K562 (cell line): Measurements from ENCODE around the gene CAV1. TPM values are rescaled to one million over a fixed set of nuclear protein-coding genes. Genes with fewer than 3 reads are reported as not detected.

Experiments
- ARNT ChIP-seq, 2 experiments: fragments of 450-650 bp; IDR thresholded peaks; 2 replicates each; pipeline ENCODE4 v1.6.1; 2016; ENCODE audit warnings: mild to moderate bottlenecking in 1 of 2
- CEBPG ChIP-seq, 3 experiments: fragments of 200-800 bp in 1 of 3; sonication (Bioruptor generic) in 1 of 3; sonication (generic) in 1 of 3; formaldehyde crosslinking in 1 of 3; IDR thresholded peaks in 2 of 3; conservative IDR thresholded peaks in 1 of 3; 2 replicates each; pipeline versions ENCODE4 v1.6.1 to v1.8.0; 2016 to 2022; ENCODE audit warnings: missing compliant biosample characterization in 2 of 3, missing genetic modification characterization in 2 of 3, mild to moderate bottlenecking in 1 of 3, missing genetic modification reagents in 1 of 3
- CTBP1 ChIP-seq: fragments of 450-650 bp; IDR thresholded peaks from 2 replicates; pipeline ENCODE4 v1.6.1; 2016; ENCODE audit warnings: borderline replicate concordance
- DDX20 ChIP-seq: fragments of 450-650 bp; IDR thresholded peaks from 2 replicates; pipeline ENCODE4 v1.6.1; 2016; ENCODE audit warnings: missing genetic modification characterization, low read depth, mild to moderate bottlenecking, missing compliant biosample characterization, moderate library complexity
- EGR1 ChIP-seq: fragments of 450-650 bp; conservative IDR thresholded peaks from 2 replicates; pipeline ENCODE4 v1.6.1; 2017; ENCODE audit warnings: mild to moderate bottlenecking
- ERF ChIP-seq: fragments of 450-650 bp; formaldehyde crosslinking; IDR thresholded peaks from 2 replicates; pipeline ENCODE4 v1.4.0; 2020; ENCODE audit warnings: mild to moderate bottlenecking, mixed read lengths
- GATAD2A ChIP-seq: fragments of 450-650 bp; IDR thresholded peaks from 2 replicates; pipeline ENCODE4 v1.6.1; 2017
- HDAC8 ChIP-seq: fragments of 450-650 bp; IDR thresholded peaks from 2 replicates; pipeline ENCODE4 v1.6.1; 2016; ENCODE audit warnings: mild to moderate bottlenecking, missing genetic modification characterization, moderate library complexity, missing compliant biosample characterization
- HMG20A ChIP-seq: fragments of 450-650 bp; formaldehyde crosslinking; conservative IDR thresholded peaks from 2 replicates; pipeline ENCODE4 v1.4.0; 2020; ENCODE audit warnings: mild to moderate bottlenecking, mixed read lengths
- NR4A1 ChIP-seq, 2 experiments: fragments of 250-450 bp in 1 of 2; fragments of 450-650 bp in 1 of 2; sonication (Bioruptor Pico) in 1 of 2; IDR thresholded peaks; 2 replicates each; pipeline versions ENCODE4 v1.4.0 to v1.6.1; 2016 to 2020; ENCODE audit warnings: mild to moderate bottlenecking in 2 of 2, missing compliant biosample characterization in 1 of 2, missing genetic modification characterization in 1 of 2, moderate library complexity in 1 of 2
- RAD51 ChIP-seq: fragments of 450-650 bp; IDR thresholded peaks from 2 replicates; pipeline ENCODE4 v1.7.1; 2016; ENCODE audit warnings: low read depth, mild to moderate bottlenecking, borderline replicate concordance
- RBBP5 ChIP-seq: fragments of 200-600 bp; sonication (generic); IDR thresholded peaks from 2 replicates; pipeline ENCODE4 v1.6.1; 2012; ENCODE audit warnings: borderline replicate concordance, mild to moderate bottlenecking, low read length, control low read depth, inconsistent platforms; ENCODE audit not compliant: insufficient read depth, poor library complexity, severe bottlenecking
- SOX6 ChIP-seq: fragments of 450-650 bp; IDR thresholded peaks from 2 replicates; pipeline ENCODE4 v1.6.1; 2014; ENCODE audit warnings: mild to moderate bottlenecking
- ZNF589 ChIP-seq: fragments of 200-800 bp; sonication (Bioruptor generic); IDR thresholded peaks from 2 replicates; pipeline ENCODE4 v1.6.1; 2016; ENCODE audit warnings: low read depth, missing genetic modification characterization, missing compliant biosample characterization
- ZNF644 ChIP-seq: fragments of 200-800 bp; sonication (Bioruptor generic); IDR thresholded peaks from 2 replicates; pipeline ENCODE4 v1.6.1; 2016; ENCODE audit warnings: low read depth, missing genetic modification characterization, missing compliant biosample characterization
- ZSCAN29 ChIP-seq: fragments of 450-650 bp; IDR thresholded peaks from 2 replicates; pipeline ENCODE4 v1.6.1; 2017
- polyA plus RNA-seq, 8 experiments: library from polyadenylated mRNA; depleted of rRNA in 4 of 8; stranded (reverse) in 5 of 8; unstranded in 3 of 8; fragments of >200 nt; fragmentation: Nextera tagmentation in 2 of 8; fragmentation: Illumina TruSeq in 1 of 8; extraction: Ambion mirVana in 2 of 8; extraction: Trizol in 1 of 8; gene quantifications; 2 replicates each; pipeline versions ENCODE4 v1.2.1 to v1.2.3, GENCODE V29; 2011 to 2014; ENCODE audit warnings: inconsistent platforms in 1 of 8, missing spikeins in 1 of 8
- total RNA-seq, 7 experiments: library from RNA; depleted of rRNA in 6 of 7; stranded (reverse); fragments of >200 nt in 6 of 7; fragmentation: Illumina TruSeq in 2 of 7; extraction: Trizol in 2 of 7; gene quantifications; 2 replicates each; pipeline versions ENCODE4 v1.2.1 to v1.2.3, GENCODE V29; 2011 to 2021; ENCODE audit warnings: low replicate concordance in 1 of 7
- TF ChIP-seq, protein P1 (sequence below), 2 experiments: IDR thresholded peaks; 2 replicates each; pipeline ENCODE4 v1.6.1; 2012; ENCODE audit warnings: improper control_type of control experiment in 2 of 2, low read depth in 2 of 2, low read length in 2 of 2, borderline replicate concordance in 1 of 2
- TF ChIP-seq, protein P2 (sequence below): IDR thresholded peaks from 3 replicates; pipeline ENCODE4 v1.6.1; 2011; ENCODE audit warnings: borderline replicate concordance, mild to moderate bottlenecking; ENCODE audit not compliant: insufficient read length, insufficient read depth
- TF ChIP-seq, protein P3 (sequence below), 2 experiments: IDR thresholded peaks; 2 replicates each; pipeline ENCODE4 v1.6.1; 2011; ENCODE audit warnings: borderline replicate concordance in 1 of 2, control low read depth in 1 of 2, low read depth in 1 of 2, low read length in 1 of 2, mild to moderate bottlenecking in 1 of 2, mixed read lengths in 1 of 2, moderate library complexity in 1 of 2; ENCODE audit not compliant: insufficient read depth in 1 of 2, insufficient read length in 1 of 2, poor library complexity in 1 of 2, severe bottlenecking in 1 of 2; ENCODE audit errors: extremely low read depth in 1 of 2

The CAV1 gene
- total and polyA plus RNA-seq, 9 of the 15 experiments (the other 6 are each of a cell fraction or from before 2014, with no cell fraction given): 0.08 to 1.5 (median 0.63) TPM

DNA sequence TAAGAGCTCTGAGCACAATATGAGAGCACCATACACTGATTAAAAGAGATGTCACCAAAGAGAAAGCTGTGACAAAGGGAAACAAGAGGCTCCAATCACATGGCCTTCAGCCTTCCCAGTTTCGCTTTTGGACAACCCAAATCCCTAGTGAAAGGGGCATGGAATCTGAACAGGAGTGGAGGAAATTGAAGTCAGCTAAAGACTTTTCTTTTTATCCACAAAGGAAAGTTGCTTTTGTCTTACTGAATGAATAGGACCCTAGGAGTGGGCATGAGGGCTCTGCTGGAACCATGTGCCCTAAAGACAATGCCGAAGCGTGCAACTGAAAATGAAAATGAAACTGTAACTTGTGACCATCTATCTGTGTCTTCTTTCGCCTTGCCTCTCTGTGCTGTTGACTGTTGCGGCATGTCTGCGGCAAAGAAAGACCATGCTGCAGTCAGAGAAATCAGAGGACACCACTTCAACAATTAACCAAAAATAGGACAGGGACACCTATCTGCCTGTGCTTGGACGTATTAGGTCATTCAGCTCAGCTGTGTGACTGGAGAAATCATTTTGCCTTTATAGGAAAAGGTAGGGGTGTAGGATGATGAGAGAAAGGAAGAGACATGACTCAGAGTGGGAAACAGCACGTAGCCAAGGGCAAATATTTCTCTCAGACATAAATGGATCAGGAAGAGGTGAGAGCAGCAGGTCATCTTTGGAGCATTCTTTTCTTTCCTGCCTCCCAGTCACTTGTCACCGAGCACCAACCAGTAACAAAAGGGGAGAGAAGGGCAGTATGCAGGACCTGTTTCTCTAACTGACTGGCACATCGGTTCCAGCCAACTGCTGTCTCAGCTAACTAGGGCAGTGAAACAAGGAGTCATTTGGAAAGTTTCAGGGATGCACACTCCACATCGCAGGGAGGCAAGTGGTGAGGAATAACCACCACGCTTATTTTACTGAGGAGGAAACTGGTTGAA lies 13.0 kb upstream of the CAV1 start (continued):
- TF ChIP-seq, protein P1, sequence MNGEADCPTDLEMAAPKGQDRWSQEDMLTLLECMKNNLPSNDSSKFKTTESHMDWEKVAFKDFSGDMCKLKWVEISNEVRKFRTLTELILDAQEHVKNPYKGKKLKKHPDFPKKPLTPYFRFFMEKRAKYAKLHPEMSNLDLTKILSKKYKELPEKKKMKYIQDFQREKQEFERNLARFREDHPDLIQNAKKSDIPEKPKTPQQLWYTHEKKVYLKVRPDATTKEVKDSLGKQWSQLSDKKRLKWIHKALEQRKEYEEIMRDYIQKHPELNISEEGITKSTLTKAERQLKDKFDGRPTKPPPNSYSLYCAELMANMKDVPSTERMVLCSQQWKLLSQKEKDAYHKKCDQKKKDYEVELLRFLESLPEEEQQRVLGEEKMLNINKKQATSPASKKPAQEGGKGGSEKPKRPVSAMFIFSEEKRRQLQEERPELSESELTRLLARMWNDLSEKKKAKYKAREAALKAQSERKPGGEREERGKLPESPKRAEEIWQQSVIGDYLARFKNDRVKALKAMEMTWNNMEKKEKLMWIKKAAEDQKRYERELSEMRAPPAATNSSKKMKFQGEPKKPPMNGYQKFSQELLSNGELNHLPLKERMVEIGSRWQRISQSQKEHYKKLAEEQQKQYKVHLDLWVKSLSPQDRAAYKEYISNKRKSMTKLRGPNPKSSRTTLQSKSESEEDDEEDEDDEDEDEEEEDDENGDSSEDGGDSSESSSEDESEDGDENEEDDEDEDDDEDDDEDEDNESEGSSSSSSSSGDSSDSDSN (IDR thresholded peaks at IDR 0.05; ENCODE audit: borderline replicate concordance in 1 of 2, low read depth in 2 of 2, low read length in 2 of 2): no peak
- peak; percentile 77; the same call in 1 of the 2 replicates for TF ChIP-seq ZNF644 (tag)
- TF ChIP-seq, protein P2, sequence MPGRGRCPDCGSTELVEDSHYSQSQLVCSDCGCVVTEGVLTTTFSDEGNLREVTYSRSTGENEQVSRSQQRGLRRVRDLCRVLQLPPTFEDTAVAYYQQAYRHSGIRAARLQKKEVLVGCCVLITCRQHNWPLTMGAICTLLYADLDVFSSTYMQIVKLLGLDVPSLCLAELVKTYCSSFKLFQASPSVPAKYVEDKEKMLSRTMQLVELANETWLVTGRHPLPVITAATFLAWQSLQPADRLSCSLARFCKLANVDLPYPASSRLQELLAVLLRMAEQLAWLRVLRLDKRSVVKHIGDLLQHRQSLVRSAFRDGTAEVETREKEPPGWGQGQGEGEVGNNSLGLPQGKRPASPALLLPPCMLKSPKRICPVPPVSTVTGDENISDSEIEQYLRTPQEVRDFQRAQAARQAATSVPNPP: no peak
- no peak for TF ChIP-seq GATAD2A
- TF ChIP-seq RBBP5: peak; percentile 55
- peak; percentile 68; the same call in 1 of the 2 replicates for TF ChIP-seq ERF
- no peak for TF ChIP-seq HMG20A (CRISPR knock-in tag)
- TF ChIP-seq HDAC8 (tag): peak; percentile 69; the same call in 1 of the 2 replicates
- peak; percentile 71 for TF ChIP-seq RAD51
- TF ChIP-seq CTBP1: peak; percentile 41
- TF ChIP-seq NR4A1 (CRISPR knock-in tag; IDR thresholded peaks at IDR 0.05): no peak
- peak; percentile 89 for TF ChIP-seq NR4A1 (tag; IDR thresholded peaks at IDR 0.05)
- no peak for TF ChIP-seq EGR1
- TF ChIP-seq SOX6: peak; percentile 84
- TF ChIP-seq ARNT (IDR thresholded peaks at IDR 0.05): 0 out of 4 replicates have a peak, but pooled peaks of 1 of the 2 experiments have one; percentile 58
- peak; percentile 50; the same call in 1 of the 2 replicates for TF ChIP-seq DDX20
- peak; percentile 90 for TF ChIP-seq ZNF589 (CRISPR knock-in tag)
- TF ChIP-seq CEBPG (CRISPR knock-in tag; IDR thresholded peaks at IDR 0.05): no peak
- peak in 1 of 2 experiments; percentile 22; a peak in 2 of 4 replicates for TF ChIP-seq CEBPG (tag; conservative IDR thresholded peaks at IDR 0.05 in 1 of 2, IDR thresholded peaks at IDR 0.05 in 1 of 2)
- no peak for TF ChIP-seq ZSCAN29
- TF ChIP-seq, protein P3, sequence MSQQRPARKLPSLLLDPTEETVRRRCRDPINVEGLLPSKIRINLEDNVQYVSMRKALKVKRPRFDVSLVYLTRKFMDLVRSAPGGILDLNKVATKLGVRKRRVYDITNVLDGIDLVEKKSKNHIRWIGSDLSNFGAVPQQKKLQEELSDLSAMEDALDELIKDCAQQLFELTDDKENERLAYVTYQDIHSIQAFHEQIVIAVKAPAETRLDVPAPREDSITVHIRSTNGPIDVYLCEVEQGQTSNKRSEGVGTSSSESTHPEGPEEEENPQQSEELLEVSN (IDR thresholded peaks at IDR 0.05; ENCODE audit: borderline replicate concordance in 1 of 2, extremely low read depth in 1 of 2, insufficient read depth in 1 of 2, insufficient read length in 1 of 2, low read depth in 1 of 2, low read length in 1 of 2, poor library complexity in 1 of 2, severe bottlenecking in 1 of 2): peak; percentile 45 to 73
